NCI-H1436 treated with DMSO at 0.1 percent for 48 hours (cell line): ENCODE measurements around the gene LRMDA.

Experiments used
- DNase-seq: peaks from one replicate; lab custom pipeline; 2025; lab: John Stamatoyannopoulos, UW

The LRMDA gene

DNA sequence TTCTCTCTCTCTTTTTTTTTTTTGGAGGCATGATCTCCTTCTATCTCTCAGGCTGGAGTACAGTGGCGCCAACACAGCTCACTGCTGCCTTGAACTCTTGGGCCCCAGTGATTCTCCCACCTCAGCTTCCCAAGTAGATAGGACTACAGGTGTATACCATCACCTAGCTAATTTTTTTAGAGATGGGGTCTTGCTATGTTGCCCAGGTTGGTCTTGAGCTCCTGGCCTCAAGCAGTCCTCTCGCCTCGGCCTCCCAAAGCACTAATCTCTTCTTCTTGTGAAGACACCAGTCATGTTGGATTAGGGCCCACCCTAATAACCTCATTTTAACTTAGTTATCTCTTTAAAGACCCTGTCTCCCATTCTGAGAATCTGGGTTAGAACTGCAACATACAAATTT lies 45.6 kb downstream of the LRMDA start:
- DNase-seq: no peak

DNA sequence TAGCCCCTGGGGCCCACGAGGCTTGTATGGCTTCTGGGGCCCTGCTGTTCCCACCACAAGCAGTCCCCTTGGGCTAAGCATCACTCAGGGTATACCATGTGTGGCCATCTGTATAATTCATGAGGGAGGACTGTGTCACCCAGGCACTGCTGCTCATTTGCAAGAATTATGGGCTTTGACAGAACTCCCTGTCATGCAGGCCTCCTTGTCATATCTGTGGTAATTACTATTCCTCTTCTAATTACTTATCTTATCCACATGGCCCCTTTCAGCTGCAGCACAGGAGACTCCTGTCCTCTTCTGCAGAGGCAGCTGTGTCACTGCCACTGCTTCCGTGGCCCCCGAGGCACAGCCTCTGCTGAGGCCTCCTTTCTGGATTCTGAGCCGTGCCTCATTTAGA lies 46.3 kb downstream of the LRMDA start:
- no peak for DNase-seq

GRCh38 chr10:75480374-75480773 lies 49.0 kb downstream of the LRMDA start:
- no peak for DNase-seq

- no peak for DNase-seq
Measured at GRCh38 chr10:75483188-75483587, 51.8 kb downstream of the LRMDA start.

GRCh38 chr10:75484717-75485116 lies 53.3 kb downstream of the LRMDA start:
- no peak for DNase-seq

GRCh38 chr10:75486591-75486990 lies 55.2 kb downstream of the LRMDA start:
- DNase-seq: no peak

DNA sequence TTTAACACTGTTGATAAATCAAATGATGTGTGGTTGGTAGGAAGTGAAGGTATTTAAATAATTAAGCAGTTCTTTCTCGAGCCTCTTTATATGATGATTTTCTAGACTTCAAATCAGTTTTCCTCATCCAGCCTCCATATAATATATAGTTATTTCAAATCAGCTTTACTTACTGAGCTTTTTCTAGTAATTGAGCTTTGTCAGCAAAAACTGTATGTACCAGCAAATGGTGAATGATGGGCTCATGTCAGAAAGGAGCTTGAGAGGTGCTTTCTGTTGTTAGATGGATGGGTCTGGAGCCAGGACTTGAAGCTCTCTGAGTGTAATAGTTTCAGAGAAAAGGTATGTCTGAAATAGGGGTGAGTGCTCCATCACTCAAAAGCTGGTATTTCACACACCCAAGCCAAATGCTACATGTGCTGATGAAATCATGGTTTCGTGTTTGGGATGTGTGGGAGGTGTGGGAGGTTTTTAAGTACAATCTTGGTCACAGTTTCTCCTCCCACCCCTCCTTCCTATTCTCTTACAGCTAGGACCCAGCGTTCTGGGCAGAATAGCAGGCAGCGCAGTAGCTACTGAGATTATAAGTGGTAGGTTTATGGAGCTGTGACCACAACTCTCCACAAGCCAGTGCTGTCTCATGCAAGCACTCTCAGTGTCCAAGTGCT lies 55.8 kb downstream of the LRMDA start:
- DNase-seq: no peak

DNA sequence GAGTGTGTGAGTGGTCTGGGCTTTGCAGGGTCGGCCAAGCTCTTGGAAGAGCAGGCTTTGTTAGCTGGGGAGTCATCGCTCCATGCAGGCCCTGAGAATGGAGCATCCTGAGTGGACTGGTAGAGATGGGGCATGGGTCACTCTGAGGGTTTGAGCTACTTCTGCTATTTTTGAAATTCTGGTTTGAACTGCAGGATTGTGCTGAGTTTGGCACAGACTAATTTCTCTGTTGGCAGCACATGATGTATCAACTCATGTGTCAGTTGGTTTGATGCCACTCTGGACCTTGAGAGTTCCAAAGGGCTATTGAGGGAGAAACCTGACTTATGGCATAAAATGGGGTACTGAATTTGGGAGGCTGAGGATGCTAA lies 56.3 kb downstream of the LRMDA start:
- DNase-seq: no peak

- DNase-seq: no peak
Measured at GRCh38 chr10:75492173-75492925, 60.9 kb downstream of the LRMDA start.

GRCh38 chr10:75493464-75493863 lies 62.0 kb downstream of the LRMDA start:
- DNase-seq: no peak

- DNase-seq: no peak
Measured at GRCh38 chr10:75495434-75496190, 64.2 kb downstream of the LRMDA start.

DNA sequence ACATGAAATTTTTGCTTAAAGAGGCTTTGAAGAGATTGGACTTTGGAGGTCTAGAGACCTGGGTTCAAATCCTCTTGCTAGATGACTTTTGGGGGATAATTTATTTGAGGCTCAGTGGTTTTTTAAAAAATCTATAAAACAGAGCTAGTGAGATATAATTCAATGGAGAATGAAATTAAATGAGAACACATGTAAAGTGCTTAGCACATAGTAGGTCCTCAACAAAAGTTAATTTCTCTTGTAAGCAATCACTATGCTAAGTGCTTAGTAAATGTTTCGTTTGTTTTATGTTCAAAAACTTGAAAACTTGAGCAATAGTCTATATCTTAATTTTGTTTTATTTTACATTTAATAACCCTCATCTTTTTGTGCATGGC lies 64.8 kb downstream of the LRMDA start:
- no peak for DNase-seq

- DNase-seq: no peak
Measured at GRCh38 chr10:75497997-75498883, 66.8 kb downstream of the LRMDA start.

- DNase-seq: no peak
Measured at GRCh38 chr10:75498884-75499350, 67.5 kb downstream of the LRMDA start.

DNA sequence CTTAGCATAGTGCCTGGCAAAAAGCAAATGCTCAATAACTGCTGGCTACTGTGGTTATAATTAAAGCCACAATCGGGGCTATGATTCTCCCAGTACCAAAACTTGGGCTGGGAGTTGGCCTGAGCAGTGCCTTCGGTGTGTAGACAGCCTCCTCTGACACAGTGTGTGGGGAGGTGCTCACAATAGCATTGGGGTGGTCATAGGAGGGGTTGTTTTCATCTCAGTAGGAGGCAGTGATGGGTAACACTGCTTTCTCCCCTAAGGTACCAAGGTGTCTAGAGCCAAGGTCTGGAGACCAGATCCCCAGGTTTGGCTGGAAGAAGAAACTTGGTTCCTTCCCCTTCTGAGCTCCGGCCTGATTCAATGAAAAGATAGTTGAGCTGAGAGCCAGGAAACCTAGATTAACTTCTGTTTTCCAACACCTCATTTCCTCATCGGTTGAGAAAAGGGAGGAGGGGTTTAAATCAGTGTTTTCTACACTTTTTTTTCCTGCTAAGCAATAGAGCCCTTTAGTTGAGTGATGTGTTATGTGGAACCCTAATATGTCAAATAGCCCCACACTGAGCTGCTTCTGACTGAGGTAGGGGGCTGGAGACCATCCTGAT lies 68.2 kb downstream of the LRMDA start:
- DNase-seq: no peak

- no peak for DNase-seq
Measured at GRCh38 chr10:75502389-75502788, 71.0 kb downstream of the LRMDA start.

GRCh38 chr10:75502838-75503237 lies 71.4 kb downstream of the LRMDA start:
- no peak for DNase-seq

- DNase-seq: no peak
Measured at GRCh38 chr10:75505293-75505692, 73.9 kb downstream of the LRMDA start.

DNA sequence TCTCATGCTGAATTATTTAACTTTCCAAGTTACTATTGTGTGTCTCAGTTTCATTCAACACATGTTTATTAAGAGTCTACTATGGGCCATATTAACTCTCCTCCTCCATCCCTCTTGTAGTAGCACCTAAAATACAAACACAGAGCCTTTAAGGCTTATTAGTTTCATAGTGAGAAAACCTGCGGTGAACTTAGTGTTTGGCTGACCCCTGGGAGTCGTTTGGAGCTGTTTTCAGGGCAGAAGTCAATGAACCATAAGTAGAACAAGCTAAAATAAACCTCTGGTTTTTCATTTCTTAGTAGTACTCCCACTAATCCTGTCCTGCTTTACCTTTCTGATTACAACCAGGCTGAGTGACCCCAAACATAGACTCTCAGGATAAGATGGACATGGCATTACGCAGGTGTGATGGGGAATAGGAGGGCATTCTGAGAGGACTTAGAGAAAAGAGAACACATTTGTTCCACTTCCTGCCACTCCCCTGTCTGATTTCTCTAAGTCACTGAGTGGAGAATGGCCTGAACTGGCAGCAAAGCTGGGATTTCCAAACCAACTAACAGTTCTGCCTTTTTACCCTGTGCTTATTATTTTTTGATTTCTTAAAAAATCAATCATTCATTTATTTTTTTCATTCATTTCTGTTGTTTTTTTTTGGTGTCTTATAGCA lies 74.5 kb downstream of the LRMDA start:
- no peak for DNase-seq

DNA sequence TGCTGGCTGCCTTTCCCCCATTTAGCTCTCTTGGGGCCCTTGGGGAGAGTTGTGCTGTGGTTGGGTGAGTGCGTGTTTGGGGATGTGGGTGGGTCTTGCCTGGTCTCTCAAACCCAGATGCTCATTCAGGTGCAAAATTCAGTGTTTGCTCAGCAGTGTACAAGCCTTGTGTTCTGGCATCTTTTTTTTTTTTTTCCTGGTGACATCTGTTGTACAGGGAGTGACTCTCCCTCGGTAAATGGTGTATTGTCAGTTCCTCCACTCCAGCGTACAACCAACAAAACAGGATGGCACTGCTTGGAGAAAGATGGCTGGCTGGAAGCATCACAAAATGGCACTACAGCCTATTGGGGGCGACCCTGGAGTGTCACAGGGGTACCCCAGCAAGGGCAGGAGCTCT lies 75.5 kb downstream of the LRMDA start:
- no peak for DNase-seq

GRCh38 chr10:75507469-75507868 lies 76.0 kb downstream of the LRMDA start:
- no peak for DNase-seq
